ENCODE data around the gene MYL3. TPM values are rescaled to one million over a fixed set of nuclear protein-coding genes. Genes with fewer than 3 reads are reported as not detected.

MYL3 gene
- total and polyA plus RNA-seq, 9 donors: 0.63 to 10.8 (median 4.2) TPM

- intact Hi-C loops (cut with DNase I): no loop called here
- WGBS, 3 donors: 88 to 98% (median 92%) methylated on average over 3 of the region's 3 CpGs
- DNase-seq: no peak
- H3K4me3 ChIP-seq: no peak overlapping the region
- TF ChIP-seq, protein P1, sequence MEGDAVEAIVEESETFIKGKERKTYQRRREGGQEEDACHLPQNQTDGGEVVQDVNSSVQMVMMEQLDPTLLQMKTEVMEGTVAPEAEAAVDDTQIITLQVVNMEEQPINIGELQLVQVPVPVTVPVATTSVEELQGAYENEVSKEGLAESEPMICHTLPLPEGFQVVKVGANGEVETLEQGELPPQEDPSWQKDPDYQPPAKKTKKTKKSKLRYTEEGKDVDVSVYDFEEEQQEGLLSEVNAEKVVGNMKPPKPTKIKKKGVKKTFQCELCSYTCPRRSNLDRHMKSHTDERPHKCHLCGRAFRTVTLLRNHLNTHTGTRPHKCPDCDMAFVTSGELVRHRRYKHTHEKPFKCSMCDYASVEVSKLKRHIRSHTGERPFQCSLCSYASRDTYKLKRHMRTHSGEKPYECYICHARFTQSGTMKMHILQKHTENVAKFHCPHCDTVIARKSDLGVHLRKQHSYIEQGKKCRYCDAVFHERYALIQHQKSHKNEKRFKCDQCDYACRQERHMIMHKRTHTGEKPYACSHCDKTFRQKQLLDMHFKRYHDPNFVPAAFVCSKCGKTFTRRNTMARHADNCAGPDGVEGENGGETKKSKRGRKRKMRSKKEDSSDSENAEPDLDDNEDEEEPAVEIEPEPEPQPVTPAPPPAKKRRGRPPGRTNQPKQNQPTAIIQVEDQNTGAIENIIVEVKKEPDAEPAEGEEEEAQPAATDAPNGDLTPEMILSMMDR (IDR thresholded peaks at IDR 0.05): no peak
- TF ChIP-seq EP300 (IDR thresholded peaks at IDR 0.05) (no peak), POLR2A (IDR thresholded peaks at IDR 0.05) (no peak)
- H3K9me3 ChIP-seq: no peaks in the 10 kb centered on the region
- H3K27ac ChIP-seq: no peak overlapping the region
- H3K27me3 ChIP-seq: no peaks in the 10 kb centered on the region
- no peaks in the 10 kb centered on the region for H3K36me3 ChIP-seq
- H3K4me1 ChIP-seq (ENCODE audit: insufficient read depth): peaks cover 7% of the 10 kb centered on the region
Observed at GRCh38 chr3:46885612-46886011, 22.4 kb upstream of the MYL3 start.

DNA sequence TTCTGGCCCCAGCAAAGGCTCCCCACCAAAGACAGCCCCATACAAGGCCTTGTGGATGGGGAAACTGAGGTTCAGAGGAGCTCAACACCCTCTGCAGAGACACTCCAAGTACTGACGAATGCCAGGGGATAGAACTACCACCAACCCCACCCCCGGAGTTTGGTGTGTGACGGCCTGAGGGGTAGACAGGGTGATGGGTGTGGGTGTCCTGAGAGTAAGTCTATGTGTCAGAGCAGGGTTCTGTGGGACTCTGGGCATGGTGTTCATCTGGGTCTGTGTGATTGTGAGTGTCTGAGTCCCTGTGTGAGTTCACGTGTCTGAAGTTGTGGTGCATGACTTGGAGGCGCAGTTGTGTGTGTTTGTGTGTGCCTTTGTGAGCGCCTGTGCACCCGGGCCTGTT, 21.7 kb upstream of the MYL3 start:
- 91 to 93% (median 92%) methylated on average over 7 of the region's 7 CpGs for WGBS, 3 donors
- Histone ChIP-seq H3K9me3 (no peaks in the 10 kb centered on the region), H3K4me1 (ENCODE audit: insufficient read depth) (peaks cover 6% of the 10 kb centered on the region), H3K36me3 (no peaks in the 10 kb centered on the region), H3K27ac (no peak overlapping the region), H3K27me3 (no peaks in the 10 kb centered on the region), H3K4me3 (no peak overlapping the region)
- no peak for TF ChIP-seq EP300 (IDR thresholded peaks at IDR 0.05)
- TF ChIP-seq, protein P1 (IDR thresholded peaks at IDR 0.05): no peak
- no peak for TF ChIP-seq POLR2A (IDR thresholded peaks at IDR 0.05)
- DNase-seq: no peak
- intact Hi-C loops (cut with DNase I): no loop called here

- 69 to 75% (median 70%) methylated on average over 5 of the region's 5 CpGs for WGBS, 3 donors
- no peaks in the 10 kb centered on the region for H3K36me3 ChIP-seq
- H3K9me3 ChIP-seq: no peaks in the 10 kb centered on the region
- peaks cover 5% of the 10 kb centered on the region for H3K4me1 ChIP-seq (ENCODE audit: insufficient read depth)
- H3K27me3 ChIP-seq: no peaks in the 10 kb centered on the region
- no peak overlapping the region for H3K4me3 ChIP-seq
- peak overlapping the region in 1 of 2 donors; percentile 37 for H3K27ac ChIP-seq
- DNase-seq: no peak
- TF ChIP-seq POLR2A (IDR thresholded peaks at IDR 0.05) (no peak), EP300 (IDR thresholded peaks at IDR 0.05) (no peak)
- TF ChIP-seq, protein P1 (IDR thresholded peaks at IDR 0.05): no peak
- intact Hi-C loops (cut with DNase I): no loop called here
Observed at GRCh38 chr3:46884427-46884826, 21.2 kb upstream of the MYL3 start.

DNA sequence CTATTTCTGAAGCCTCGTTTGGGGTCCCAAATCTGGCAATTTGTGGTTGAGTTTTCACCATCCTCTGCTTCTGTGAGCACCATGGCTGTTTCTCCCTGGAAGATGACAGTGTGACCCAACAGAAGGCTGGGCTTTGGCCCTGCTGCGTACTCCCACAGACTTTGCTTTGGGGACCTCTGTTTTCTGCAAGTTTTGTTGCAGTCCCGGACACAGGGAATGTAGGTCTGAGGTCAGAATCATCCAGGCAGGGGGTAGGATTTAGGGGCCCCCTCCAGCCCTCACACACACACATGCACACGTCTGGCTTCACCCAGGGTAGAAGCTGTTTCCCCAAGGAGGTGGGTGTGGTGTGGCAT, 20.6 kb upstream of the MYL3 start:
- no peaks in the 10 kb centered on the region for H3K9me3 ChIP-seq
- peak overlapping the region in 1 of 2 donors; percentile 89 for H3K27ac ChIP-seq
- H3K36me3 ChIP-seq: no peaks in the 10 kb centered on the region
- peaks cover 5% of the 10 kb centered on the region for H3K4me1 ChIP-seq (ENCODE audit: insufficient read depth)
- no peak for DNase-seq
- intact Hi-C loops (cut with DNase I): no loop called here
- no peaks in the 10 kb centered on the region for H3K27me3 ChIP-seq
- WGBS, 3 donors: 66 to 74% (median 70%) methylated on average over 4 of the region's 4 CpGs
- TF ChIP-seq, protein P1 (IDR thresholded peaks at IDR 0.05): no peak
- peak overlapping the region; percentile 65 for H3K4me3 ChIP-seq
